Left kidney (tissue), 2 donors: ENCODE data around the gene DENND5B. TPM values are rescaled to one million over a fixed set of nuclear protein-coding genes. Genes with fewer than 3 reads are reported as not detected.
"Not testable (repeated sequence)": the region's sequence is repeated elsewhere in the genome, so short reads cannot be mapped to it uniquely, and the experiment has no call there.

Source experiments
- DNase-seq: peaks from one replicate; pipeline ENCODE4 v3.0.0-alpha.2; 2013
- polyA plus RNA-seq: library from polyadenylated mRNA; unstranded; fragments of 120-200 nt; gene quantifications from one replicate; pipeline ENCODE4 v1.2.1, GENCODE V29; 2013; ENCODE audit not compliant: insufficient read length

Gene DENND5B
- polyA plus RNA-seq, 1 donor = 35.9 TPM

DNA sequence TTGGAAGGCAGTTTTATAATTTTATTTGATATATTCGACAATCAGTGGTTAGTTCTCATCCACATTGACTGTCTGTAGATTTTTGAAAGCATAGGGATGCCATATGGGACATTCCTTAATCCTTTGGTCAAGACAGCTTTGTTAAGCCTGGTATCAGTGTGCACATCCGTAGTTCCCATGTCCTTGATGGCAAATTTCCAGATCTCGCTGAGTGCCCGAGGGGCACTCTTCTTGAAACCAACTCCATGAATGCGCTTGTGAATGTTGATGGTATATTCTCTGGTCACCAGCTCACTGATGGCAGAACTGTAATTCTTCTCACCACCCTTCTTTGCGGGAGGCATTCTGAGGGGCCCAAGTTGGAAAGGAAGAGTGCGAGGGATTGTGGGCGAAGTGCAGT, 6.1 kb upstream of the DENND5B start:
- DNase-seq = no peak

DNA sequence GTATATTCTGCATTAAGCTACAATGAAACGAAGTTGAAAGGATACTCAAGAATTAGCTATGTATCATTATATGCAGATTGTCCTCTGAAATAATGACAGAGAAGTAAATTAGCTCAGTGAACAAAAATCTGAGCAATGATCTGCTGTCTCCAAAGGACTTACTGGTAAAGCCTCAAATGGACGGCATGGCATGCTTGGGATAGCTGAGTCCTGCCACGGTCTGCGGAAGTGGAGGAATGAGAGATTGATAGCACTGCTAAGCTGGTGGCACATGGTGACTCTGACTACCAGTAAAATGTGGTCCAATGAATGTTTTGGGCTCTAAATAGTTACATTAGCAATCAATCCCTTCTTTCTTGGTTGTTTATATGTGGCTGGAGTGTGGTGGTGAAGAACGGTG, 3.7 kb upstream of the DENND5B start:
- DNase-seq = peak; percentile 42

DNA sequence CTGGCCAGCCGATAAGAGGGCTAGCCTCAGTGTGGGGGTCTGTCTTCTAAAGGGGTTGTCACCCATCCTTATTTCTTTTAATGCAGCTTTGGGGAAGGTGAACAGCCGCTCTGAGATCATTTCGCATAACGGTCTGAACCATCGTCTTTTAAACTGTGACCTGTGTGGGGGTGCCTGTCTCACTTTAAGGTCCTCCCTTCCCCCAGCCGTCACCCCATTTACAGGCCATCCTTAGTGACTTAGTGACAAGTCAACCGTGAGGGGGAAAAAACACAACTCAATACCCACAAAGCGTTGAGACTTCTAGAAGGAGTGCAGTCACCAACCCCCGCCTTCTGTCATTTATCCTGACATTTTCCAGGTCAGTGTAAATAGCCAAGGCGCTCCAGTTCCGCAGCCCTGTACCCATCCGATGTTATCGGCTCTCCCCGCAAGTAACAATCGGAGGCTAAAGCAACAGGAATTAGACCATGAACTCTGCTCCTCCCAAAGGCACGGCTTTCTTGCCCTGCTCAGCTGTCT, 505 bp upstream of the DENND5B start:
- peak; percentile 56 for DNase-seq

DNA sequence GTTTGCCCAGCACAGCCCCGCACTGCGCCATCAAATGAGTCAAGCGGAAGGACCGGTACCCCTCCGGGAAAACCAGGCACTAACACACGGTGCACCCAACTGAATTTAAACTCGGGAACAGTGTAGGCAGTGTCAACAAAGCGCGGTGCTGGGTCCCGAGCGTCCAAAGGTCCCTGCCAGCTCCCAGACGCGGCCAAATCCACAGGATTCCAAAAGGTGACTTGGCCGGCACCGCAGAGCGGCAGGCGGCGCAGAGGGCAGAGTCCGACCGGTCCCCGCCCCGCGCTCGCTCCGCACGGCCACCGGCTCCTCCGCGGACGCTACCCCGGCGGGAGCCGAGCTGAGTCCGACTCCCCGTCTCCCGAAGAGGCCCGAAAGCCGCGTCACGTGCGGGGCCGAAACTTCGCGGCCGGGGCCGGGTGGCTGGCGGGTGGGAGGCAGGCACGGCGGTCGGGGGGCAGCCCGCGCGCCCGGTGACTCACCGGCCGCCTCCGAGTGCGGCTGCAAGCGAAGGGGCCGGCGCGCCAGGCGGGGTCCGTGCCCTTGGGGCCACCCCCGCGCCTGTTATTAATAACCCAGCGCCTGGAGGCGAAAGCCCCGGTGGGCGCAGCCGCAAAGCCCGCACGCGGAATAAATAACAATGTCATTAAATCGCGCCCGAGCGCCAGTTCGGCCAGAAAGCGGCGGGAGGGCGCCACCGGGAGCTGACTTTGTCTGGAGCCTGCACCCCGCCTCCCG, 863 bp downstream of the DENND5B start:
- peak; percentile 68 for DNase-seq

DNA sequence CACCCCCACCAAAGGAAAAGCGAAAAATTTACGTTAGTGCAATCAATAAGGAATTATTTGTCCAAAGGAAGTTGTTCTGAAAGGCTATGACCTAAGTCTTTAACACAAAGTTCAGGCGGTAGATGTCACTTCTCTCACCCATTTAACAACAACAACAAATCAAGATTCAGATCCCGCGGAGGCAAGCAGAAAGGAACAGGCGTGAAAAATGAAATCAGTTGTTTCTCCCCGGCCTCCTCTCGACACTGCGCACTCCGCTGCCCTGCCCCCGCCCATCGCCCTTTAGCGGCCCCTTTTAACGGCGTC, 1.4 kb downstream of the DENND5B start:
- no peak for DNase-seq

DNA sequence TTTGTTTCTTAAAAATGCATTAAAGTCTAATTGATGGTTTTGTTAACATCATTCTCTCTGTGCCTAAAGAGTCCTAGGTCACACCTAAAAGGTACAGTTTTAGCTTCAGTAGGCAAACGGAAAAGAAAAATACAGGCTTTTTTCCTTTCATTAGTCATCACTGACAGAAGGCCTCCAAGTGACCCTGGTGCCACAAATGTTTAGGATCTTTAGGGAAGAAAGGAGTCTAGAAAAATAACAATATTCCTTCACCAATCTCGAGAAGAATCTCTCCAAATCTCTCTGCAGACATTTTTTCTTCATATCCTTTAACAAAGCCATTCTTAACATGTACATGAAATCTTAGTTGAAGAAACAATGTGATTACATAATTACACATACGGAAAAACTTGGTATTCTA, 2.0 kb downstream of the DENND5B start:
- DNase-seq = no peak

DNA sequence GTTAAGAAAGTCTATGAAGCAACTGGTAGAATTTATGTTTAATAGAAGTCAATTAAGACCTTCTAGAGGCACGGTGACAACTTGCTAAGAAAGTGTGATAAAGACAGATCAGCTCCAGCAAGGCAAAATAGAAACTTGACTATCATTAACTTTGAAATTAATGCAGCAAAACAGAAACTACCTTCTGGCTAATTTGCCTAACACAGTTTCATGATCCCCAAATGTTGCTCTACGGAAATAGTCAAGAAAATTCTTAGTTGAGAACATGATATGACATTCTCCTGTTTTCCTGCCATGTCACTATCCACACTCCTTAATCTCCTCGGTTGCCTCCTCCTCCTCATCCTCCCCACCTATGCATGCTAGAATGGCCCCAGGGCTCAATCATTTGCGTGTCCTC, 4.2 kb downstream of the DENND5B start:
- DNase-seq = no peak

DNA sequence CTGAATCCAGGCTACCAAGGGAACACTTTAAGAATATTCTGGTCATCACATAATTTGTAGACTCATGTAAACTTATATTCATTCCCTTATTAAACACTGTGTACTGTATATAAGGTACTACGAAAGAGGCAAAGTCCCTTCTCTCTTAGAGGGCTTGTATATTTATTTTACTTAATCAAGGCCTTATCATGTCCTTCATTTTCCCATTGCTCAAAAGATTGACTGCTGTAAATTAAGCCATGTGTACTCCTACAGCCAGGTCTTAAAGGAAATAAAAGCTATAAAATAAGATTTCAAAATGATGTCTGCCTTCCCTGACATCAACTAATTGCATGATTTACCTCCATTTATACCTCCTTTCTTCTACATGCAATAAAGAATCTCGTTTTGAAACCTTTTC, 5.0 kb downstream of the DENND5B start:
- DNase-seq = no peak

DNA sequence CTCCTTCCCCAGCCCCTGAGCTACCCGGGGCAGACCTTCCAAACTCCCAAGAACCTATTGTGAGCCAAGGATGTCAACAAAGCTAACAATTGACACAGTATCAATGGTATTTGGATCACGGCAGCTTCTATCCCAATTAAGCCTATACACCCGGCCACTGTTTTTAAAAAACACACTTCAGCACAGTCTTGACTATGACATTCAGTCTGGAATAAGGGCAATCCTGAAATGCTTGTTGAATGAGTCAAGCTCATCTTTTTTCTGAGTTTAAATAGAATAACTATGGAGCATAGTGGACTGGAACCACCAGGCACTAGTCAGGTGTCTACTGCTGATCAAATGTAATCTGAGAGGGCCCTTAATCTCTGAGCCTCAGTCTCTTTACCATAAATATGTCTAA, 5.7 kb downstream of the DENND5B start:
- no peak for DNase-seq

DNA sequence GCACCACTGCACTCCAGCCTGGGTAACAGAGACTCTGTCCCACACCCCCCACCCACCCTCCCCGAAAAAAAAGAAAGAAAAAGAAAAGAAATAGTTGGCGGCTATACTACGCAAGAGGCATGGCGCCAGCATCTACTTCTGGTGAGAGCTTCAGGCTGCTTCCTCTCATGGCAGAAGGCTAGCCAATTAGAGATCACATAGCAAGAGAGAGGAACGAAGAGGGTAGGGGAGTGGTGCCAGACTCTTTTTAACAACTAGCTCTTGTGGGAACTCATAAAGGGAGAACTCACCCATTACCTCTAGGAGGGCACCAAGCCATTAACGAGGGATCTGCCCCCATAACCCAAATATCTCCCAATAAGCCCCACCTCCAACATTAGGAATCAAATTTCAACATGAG, 6.2 kb downstream of the DENND5B start:
- no peak for DNase-seq

DNA sequence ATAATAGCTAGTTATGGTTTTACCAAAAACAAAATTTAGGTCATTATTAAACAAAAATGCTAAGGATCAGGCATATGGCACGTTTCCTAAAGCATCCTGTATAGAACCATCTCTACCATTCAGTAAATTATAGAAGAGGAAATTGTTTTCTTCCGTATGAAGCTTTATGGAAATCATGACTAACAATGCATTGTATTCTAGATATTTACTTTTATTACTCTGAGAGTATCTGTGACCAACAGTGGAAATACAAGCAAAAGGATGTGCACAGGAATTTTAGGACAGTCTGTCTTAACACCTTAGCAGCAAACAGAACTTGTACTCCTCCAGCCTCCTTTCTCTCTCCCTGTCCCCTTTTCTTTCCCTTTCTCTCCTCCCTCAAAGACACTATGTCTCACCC, 7.1 kb downstream of the DENND5B start:
- DNase-seq = no peak

DNA sequence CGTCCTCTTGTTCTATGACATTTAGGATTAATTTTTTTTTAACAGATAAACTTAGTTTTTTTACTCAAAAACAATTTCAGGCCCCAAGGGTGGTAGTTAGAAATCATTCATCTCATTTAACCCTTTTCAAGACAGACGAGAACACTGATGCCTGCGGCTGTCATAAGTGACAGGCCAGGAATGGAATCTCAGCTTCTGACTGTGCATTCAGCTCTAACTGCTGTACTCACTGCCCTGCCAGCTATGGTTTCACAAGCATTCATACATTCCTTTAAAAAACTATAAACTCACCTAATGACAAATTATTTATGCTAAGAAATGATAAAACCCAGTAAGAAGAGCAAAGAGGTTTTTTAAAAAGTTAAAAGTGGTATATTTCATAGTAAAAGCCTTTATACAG, 8.8 kb downstream of the DENND5B start:
- no peak for DNase-seq

DNA sequence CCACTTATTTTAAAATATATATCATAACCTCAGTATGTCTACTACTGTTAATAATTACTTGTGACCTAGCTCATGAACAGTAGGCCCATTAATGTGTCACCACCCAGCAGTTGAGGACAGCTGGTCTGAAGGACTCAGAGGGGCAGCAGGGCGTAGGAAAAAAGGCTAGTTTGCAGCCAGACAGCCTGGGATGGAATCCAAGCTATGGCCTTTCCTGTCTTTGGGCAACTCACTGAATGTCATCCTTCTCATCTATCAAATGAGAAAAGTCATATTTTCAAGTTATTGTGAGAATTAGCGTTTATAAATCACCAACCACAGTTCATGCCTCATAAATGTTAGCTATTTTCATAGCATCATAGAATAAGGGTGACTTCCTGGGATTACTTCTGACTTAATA, 12.3 kb downstream of the DENND5B start:
- DNase-seq = no peak

DNA sequence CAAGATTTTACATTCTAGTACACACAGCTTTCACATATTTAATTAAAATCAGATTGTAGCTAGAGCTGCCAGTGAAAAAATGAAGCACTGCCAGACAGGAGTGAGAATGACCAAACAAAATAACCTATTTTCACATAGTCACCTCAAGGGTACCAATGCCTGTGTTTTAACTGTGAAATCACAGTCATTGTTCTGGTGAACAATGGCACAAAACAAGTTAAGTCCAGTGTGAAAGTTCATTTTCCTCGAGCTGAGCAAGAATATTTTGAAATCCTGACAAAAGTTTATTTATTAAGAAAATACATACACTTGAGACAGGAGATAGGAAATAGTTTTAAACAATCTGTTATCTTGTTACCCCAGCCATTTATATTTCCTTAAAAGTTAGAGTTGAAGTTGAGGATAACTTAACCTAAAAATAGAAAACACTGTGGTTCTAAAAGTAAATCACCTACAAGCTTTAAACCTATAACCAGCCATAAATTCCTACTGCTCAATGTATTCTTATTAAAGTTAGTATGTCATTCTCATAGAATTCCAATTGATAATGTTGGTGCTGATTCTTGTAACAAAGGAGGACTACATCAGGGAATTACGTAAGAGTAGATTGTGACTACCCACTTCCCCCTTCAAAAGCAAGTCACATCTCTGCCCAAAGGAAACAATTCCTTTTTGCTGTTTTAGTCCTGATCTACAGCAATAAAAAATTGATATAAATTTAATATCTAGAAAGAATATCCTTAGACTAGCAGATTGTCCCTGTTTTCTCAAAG, 15.9 kb downstream of the DENND5B start:
- DNase-seq = no peak

DNA sequence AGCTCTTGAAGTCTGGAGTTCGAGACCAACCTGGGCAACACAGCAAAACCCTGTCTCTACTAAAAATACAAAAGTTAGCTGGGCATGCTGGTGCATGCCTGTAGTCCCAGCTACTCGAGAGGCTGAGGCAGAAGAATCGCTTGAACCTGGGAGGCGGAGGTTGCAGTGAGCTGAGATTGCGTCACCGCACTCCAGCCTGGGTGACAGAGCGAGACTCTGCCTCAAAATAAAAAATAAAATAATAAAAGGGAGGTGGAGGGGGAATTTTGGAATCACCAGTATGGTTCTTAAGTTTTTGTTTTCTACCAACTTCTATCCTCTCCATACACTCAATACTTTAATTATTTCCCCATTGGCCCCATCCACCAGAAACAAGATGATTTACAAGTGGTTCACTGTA, 16.6 kb downstream of the DENND5B start:
- DNase-seq = not testable (repeated sequence)

DNA sequence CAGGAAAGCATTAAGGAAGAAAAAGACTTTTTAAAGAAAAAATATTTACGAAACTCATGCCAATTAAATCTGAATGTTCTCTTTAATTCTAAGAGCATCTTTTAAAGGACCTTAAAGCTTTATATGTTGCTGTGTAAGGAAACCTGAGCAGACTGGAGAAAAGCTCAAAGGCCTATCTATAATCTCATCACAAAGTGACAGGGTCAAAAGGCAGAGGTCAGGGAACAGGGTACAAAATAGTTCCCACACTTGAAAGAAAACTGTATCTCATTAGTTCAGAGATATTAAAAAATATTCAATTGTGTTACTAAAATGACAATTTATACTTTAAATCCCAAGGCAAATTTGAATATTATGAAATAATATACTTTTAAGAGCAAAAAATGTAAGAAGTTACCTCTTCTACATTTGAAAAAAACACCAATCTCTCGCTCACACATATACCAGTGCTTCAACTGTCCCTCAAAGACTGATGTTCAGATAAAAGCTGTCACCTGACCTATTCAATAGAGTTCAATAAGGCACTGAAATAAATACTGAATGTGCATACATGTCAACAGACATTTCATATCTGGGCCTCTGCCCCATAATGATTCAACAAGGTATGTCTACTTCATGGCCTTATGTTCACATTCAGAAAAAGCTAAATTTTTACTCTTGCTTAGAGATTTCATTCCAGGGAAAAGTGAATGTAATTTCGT, 17.9 kb downstream of the DENND5B start:
- no peak for DNase-seq

DNA sequence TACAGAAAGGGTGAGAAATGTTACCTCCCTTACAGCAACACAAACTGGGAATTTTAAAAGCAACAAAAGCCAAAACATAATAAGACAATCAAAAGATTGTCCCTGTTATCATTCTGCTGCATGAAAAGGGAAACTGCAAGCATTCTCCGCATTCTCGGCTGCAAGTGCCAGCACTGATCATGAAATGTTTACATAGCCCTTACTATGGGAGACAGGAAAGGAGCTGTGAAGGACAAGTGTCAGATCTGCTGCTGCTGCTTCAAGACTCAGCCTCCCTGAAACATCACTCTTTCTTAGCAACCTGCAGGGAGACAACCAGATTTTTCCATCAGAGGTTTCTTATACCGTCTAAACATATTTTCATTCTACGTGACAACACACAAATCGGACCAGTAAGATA, 20.1 kb downstream of the DENND5B start:
- no peak for DNase-seq

DNA sequence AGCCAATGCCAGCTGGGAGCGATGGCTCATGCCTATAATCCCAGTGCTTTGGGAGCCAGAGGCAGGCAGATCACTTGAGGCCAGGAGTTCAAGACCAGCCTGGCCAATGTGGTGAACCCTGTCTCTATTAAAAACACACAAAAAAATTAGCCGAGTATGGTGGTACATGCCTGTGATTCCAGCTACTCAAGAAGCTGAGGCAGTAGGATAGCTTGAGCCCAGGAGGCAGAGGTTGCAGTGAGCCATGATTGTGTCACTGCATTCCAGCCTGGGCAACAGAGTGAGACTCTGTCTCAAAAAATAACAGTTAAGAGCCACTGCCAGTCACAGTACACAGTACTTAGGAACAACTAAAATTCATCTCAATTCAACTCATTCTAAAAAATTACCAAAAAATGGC, 21.4 kb downstream of the DENND5B start:
- not testable (repeated sequence) for DNase-seq

DNA sequence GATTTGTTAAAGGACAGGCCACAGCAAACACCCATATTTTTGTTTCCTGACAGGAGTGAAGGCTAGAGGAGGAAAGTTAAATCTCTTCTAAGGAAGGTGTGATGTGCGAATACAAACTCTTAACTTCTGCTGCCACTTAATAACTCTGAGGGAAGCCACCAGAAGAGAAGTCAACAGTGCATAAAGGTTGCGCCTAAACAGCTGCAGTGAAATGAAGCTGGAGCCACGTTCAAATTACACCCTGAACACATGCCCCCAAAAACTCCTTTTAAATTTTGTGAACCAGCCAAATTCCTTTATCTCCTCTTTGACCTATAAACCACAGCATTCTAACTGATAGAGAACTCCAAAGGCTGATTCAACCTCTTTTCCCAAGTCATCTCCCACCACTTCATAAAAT, 22.4 kb downstream of the DENND5B start:
- no peak for DNase-seq

DNA sequence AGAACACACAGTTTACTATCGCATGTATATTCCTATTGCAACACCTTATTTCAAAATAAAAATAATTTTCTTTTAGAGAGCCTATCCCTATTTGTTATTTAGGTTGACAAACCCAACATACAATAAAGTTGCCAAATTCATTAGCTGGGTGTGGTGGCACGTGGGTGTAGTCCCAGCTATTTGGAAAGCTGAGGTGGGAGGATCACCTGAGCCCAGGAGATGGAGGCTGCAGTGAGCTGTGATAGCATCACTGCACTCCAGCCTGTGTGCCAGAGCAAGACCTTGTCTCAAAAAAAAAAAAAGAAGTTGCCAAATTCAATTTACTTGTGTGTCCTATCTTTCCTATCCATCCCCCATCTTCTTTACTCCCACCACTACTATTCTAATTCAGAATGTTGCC, 23.9 kb downstream of the DENND5B start:
- no peak for DNase-seq

DNA sequence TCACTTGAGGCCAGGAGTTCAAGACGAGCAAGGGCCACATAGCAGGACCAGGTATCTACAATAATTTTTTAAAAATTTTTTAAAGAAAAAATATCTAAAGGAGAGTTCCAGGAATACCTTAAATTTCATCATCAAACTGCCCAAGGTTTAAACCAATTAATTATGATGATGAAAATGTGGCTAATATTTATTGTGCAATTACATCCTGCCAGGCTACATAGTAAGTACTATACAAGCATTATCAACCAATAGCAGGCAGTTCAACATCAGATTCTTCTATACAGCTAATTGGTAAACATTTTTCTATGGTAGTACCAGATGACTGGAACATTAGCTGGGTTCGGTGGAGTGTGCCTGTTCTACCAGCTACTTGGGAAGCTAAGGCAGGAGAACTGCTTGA, 24.4 kb downstream of the DENND5B start:
- DNase-seq = no peak

DNA sequence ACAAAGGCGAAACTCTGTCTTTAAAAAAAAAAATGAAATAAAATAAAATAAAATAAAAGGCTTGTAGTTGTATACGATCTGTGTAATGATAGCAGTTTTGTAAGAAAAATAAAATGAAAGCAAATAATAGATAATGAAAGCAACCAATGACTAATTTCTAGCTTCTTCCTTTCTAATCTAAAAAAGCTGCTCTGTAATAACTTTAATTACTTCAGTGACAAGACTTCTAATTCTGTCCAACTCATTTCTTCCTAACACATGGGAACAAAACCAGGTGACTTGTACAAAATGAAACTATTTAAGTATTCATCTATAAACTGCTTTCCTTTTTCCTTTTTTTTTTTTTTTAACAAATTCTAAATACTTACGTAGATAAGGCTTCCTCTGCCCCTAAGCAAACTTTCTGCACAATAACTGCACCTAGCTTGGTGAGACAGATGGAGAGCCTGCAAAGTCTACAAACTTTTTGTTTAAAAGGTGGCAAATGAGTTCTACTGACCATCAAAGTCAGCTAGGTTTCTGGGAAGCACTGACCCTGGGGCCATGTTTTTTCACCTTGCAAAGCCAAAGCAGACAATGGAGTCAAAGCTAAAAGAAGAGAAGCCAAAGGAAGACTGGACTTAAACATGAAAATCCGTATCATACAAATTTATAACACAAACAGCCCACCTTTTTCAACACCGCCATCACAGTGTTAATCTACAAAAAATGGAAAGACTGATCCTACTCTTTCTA, 28.2 kb downstream of the DENND5B start:
- DNase-seq = no peak

DNA sequence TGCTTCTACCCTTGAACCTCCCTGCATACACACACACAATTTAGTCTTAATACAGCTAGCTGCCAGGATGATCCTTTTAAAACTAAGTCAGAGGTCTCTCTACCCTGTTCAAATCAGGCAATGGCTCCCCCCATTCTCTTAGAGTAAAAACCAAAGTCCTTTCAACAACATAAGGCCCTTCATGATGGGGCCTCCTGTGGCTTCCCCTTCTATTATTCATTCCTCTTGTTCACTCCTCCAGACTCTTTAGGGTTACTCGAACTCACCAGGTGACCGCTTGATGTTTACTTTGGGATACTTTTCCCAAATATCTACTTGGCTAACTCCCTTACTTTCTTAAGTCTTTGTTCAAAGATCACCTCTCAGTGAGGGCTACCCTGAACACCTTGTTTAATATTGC, 30.4 kb downstream of the DENND5B start:
- DNase-seq = no peak
